HG03432 (cell line): ENCODE results near the gene FAM20C.
"Not testable (repeated sequence)": the region's sequence is repeated elsewhere in the genome, so short reads cannot be mapped to it uniquely, and the experiment has no call there.

Experiments
- ATAC-seq: cut with Tn5 transposase; IDR thresholded peaks from one replicate; pipeline ENCODE4 v1.9.1; 2021; ENCODE audit warnings: mild to moderate bottlenecking, moderate library complexity; ENCODE audit not compliant: unreplicated experiment

Gene FAM20C

GRCh38 chr7:289209-289755 is 96.9 kb downstream of the FAM20C start:
- ATAC-seq: no peak

- no peak for ATAC-seq
Observed at GRCh38 chr7:289756-290553, 97.6 kb downstream of the FAM20C start, which contains the start of gene FOXL3. Gene FOXL3, plus strand, starts transcription at chr7:290170. Its CDS starts 0 bp downstream, at chr7:290170.

- ATAC-seq: no peak
Observed at GRCh38 chr7:290554-291372, 98.4 kb downstream of the FAM20C start.

- no peak for ATAC-seq
Observed at GRCh38 chr7:291373-292092, 99.2 kb downstream of the FAM20C start.

- no peak for ATAC-seq
Observed at GRCh38 chr7:292226-292625, 99.9 kb downstream of the FAM20C start.

- ATAC-seq: no peak
Observed at GRCh38 chr7:292826-293225, 100.5 kb downstream of the FAM20C start.

GRCh38 chr7:293681-294439 is 101.5 kb downstream of the FAM20C start:
- no peak for ATAC-seq

- no peak for ATAC-seq
Observed at GRCh38 chr7:294440-295154, 102.2 kb downstream of the FAM20C start.

- ATAC-seq: no peak
Observed at GRCh38 chr7:295155-296154, 103.1 kb downstream of the FAM20C start.

- no peak for ATAC-seq
Observed at GRCh38 chr7:296373-296945, 104.1 kb downstream of the FAM20C start.

GRCh38 chr7:297141-297540 is 104.8 kb downstream of the FAM20C start:
- not testable (repeated sequence) for ATAC-seq

GRCh38 chr7:297611-298374 is 105.4 kb downstream of the FAM20C start:
- ATAC-seq: no peak

GRCh38 chr7:298375-298702 is 106.0 kb downstream of the FAM20C start:
- ATAC-seq: no peak

GRCh38 chr7:298743-299142 is 106.4 kb downstream of the FAM20C start:
- no peak for ATAC-seq

GRCh38 chr7:299169-299568 is 106.8 kb downstream of the FAM20C start:
- no peak for ATAC-seq

GRCh38 chr7:299628-300027 is 107.3 kb downstream of the FAM20C start:
- ATAC-seq: no peak

- no peak for ATAC-seq
Observed at GRCh38 chr7:300048-300447, 107.7 kb downstream of the FAM20C start.
